NCI-H2196 treated with DMSO at 0.1 percent for 48 hours (cell line): ENCODE data around the gene TBC1D19.
"Not testable (repeated sequence)": the region's sequence is repeated elsewhere in the genome, so short reads cannot be mapped to it uniquely, and the experiment has no call there.

Source experiments
- DNase-seq: peaks from one replicate; lab custom pipeline; 2025; ENCODE audit not compliant: unreplicated experiment; lab: John Stamatoyannopoulos, UW

TBC1D19 gene, protein sequence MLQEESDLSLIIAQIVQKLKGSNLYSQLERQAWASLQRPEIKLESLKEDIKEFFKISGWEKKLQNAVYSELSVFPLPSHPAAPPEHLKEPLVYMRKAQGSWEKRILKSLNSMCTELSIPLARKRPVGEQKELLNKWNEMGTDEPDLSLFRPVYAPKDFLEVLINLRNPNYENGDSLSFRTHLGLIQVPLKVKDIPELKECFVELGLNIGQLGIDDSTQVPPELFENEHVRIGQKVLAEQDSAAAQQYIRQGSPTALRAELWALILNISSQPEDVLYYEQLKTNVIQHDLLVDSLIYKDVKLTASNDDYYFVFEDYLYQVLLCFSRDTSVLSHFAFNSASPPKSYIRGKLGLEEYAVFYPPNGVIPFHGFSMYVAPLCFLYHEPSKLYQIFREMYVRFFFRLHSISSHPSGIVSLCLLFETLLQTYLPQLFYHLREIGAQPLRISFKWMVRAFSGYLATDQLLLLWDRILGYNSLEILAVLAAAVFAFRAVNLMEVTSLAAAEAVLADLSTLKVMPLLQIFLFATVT

DNA sequence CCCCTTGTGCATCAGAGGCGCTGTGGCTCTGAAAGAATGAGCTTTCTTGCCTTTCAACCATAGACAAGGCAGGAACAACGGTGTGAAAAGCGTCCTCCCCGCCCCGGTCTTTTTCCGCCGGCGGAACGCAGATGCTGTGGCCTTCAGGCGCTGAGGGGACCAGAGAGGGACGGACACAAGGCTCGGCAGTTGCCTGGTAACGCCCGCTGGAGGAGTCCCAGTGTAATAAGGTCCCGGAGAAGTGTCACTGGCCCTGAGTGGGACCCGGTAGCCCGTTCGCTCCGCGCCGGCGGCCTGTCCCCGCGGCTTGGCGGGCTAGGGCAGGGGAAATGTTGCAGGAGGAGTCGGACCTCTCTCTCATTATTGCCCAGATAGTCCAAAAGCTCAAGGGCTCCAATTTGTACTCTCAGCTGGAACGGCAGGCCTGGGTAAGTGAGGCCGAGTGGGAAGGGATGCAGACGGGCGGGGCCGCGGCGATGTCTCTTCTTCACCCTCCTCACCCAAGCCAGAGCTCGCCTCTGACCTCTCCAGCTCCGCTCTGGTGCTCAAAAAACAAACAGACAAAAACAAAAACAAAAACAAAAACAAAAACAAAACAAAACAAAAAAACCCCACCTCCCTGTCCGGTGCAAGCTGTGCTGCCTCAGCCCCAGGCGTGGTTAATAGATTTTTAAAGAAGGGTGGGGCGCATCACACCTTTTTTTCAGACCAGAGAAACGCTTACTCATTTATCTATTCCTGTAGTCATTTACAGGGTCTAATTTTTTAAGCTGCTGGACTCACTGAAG, at the start of gene TBC1D19:
Gene TBC1D19 (plus strand): TSS at position 220 of the 788 bp plus-strand sequence. CDS start 110 bp downstream, at position 330.
- peak; percentile 74 for DNase-seq

DNA sequence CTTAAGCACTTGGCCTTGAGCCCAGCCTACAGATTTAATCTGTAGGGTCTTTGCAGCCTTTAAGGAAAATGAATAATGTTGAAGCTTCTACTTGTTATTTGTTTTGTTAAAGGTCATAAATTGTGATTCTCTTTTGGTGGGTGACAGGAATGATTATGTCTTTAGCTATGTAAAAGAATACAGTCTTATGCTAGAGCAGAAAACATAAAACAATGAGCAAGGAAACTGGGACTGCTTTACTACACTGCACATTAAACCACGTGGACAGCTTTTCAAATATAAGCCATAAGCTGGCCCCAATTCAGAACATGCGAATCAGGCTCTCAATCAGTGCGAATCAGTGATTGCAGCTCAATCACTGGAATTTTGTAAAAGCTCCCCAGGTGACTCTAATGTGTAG, 40.9 kb upstream of the TBC1D19 start:
- DNase-seq = no peak

DNA sequence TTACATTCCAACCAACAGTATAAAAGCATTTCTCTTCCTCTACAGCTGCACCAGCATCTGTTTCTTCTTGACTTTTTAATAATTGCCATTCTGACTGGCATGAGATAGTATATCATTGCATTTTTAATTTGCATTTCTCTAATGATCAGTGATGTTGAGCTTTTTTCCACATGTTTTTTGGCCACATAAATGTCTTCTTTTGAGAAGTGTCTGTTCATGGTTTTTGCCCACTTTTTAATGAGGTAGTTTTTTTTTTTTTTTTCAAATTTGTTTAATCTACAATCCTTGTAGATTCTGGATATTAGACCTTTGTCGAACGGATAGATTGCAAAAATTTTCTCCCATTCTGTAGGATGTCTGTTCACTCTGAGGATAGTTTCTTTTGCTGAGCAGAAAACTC, 39.5 kb upstream of the TBC1D19 start:
- no peak for DNase-seq

DNA sequence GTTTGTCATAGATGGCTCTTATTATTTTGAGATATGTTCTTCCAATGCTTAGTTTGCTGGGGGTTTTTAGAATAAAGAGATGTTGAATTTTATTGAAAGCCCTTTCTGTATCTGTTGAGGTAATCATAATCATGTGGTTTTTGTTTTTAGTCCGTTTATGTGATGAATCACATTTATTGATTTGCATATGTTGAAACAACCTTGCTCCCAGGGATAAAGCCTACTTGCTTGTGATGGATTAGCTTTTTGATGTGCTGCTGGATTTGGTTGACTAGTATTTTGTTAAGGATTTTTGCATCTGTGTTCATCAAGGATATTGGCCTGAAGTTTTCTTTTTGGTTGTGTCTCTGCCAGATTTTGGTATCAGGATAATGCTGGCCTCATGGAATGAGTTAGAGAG, 35.5 kb upstream of the TBC1D19 start:
- DNase-seq = not testable (repeated sequence)

DNA sequence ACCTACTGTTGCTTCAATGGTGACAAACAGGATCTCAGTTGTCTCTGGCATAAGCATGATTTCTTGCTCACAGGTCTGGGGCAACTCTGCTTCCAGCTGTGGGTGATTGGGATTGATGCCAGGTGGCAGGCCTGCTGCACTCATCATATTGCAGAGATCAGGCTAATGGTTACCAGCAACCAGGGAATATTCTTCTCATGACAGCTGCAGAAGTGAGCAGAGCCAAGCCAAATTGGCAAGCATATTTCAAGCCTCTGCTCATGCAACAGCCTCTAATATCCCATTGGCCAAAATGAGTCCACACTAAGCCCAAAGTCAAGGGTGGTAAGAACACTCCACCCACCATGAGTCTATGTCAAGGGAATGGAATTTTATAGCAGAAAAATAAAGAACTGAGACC, 26.7 kb upstream of the TBC1D19 start:
- peak; percentile 30 for DNase-seq

DNA sequence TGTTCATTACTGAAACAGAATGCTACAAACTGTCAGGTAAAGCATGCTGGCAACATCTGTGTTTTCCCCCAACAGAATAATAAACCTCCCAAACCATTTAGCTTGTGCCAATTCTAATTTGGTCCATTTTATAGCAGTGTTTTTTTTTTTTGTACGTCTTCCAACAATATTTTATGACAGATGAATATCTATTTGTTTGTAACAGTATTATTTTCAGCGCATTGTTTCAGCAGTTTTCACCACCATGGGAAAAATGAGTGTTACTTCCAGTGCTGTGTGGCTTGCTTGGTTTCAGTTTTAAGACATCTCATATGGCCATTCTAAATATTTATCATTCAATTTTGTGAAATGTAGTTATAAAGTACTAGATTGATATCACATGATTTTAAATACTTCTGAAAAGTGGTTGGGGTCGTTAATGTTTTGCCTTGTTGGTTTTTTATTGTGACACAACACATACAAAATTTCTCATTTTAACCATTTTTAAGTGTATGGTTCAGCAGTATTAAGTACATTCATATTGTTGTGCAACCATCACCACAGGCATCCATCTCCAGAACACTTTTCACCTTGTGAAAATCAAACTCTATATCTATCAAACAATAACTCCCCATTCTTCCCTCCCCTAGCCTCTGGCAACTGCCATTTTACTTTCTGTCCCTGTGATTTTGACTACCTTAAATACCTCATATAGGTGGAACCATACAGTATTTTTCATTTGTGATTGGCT, 25.6 kb upstream of the TBC1D19 start:
- no peak for DNase-seq

DNA sequence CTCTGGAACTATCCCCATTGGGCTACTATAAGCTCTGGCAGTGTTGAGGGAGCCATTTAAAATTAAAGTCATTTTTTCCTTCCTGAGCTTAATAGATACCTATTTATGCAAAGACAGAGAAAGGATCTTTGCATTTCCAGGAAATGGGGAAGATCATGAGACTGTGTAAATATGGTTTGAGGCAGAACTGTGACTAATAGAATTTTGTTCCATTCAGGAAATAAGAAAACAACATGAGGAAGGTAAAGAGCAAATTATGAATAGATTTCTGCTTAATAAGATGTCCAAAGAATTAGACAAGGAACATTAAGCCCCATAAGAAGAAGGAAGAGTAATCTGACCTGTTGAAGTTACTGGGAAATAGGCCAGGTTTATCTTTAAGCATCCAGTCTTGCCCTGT, 17.8 kb upstream of the TBC1D19 start:
- DNase-seq = no peak

DNA sequence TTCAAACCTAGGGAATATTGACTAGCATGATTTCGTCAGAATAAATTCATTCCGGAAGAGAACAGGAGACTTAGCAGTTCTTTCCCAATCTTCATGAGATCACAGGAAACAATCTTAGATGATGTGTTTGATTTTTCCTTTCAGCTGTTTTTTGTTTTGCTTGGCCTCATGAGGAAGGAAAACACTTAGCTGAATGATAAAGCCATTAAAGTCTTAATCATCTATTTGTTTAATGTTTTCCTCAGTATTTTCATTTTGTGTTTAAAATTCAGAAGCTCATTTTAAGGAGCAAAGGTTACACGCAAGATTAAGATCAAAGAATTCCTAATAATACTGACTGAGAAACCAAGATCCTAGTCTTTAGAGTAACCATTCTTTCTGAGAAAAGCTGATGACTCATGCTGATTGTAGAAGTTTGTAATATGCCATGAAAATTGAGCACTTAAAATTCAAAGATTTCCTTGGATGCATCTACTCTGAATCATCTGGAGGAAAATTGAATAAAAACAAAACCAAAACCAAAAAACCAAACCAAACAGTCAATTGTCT, 15.4 kb upstream of the TBC1D19 start:
- no peak for DNase-seq

DNA sequence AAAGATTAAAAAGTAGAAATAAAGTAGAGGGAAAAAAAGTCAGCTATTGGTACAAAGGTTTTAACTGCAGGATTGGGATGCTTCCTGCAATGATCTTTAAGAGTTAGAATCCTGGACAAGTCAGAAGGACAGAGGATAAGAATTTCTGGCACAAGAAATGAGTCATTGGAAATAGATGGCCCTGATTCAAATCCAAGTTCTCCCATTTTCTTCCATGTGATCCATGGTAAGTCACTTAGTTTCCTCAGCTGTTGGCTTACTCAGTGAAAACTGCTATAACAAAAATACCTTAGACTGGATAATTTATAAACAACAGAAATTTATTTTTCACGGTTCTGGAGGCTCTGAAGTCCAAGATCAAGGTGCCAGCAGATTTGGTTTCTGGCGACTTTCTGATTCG, 13.3 kb upstream of the TBC1D19 start:
- no peak for DNase-seq

DNA sequence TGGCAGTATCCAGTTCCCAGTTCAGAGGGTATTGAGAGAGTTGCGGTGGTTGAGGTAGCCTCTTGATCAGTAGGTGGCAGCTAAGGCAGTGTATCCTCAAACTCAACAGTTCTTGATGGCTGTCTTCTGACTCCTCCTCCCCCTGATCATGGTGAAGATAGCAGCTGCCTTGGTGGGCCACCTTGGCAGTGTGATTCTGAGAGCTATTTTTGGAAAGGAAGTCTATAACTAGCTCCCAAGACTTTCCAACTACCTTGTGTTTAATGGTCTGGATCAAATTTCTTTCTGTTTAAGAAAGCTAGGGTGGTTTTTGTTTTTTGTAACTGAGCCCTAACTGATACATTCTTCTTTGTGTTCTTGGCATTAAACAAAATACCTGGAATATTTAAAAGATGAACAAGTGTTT, 10.5 kb upstream of the TBC1D19 start:
- no peak for DNase-seq

DNA sequence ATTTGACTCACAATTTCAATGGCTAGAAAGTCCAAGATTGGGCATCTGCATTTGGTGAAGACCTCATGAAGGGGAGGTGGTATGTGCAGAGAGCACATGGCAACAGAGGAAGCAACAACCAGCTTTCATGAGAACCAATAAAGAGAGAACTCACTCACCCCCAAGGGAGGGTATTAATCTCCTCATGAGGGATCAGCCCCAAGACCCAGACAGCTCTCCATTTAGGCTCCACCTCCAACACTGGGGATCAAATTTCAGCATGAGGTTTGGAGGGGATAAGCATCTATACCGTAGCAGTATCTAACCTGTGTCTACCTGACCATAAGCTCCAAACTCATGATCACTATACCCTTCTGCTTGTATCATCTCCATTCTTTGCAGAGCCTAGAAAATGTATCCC, 9.3 kb upstream of the TBC1D19 start:
- no peak for DNase-seq

DNA sequence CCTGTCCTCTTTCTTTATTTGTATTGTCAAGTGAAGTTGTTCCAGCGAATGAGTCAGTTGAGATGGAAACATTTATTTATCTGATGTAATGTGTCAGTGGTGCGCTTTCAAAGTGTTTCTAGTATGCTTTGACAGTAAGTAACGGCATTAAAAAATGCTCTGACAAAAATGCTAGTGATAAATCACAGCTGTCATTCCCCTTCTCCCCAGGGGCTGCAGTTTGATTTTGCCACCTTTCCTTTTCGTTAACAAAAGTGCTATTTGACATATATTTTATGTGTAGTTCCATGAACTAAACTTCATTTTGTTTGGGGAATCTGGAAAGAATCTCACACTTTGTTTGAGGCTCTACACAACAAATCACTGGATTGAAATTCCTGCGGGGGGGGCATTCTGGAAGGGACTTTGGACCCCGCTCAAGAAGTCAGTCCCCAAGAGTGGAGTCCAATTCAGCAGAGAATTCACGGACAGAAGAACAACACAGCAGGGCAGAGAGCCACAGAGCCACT, 7.6 kb upstream of the TBC1D19 start:
- no peak for DNase-seq

DNA sequence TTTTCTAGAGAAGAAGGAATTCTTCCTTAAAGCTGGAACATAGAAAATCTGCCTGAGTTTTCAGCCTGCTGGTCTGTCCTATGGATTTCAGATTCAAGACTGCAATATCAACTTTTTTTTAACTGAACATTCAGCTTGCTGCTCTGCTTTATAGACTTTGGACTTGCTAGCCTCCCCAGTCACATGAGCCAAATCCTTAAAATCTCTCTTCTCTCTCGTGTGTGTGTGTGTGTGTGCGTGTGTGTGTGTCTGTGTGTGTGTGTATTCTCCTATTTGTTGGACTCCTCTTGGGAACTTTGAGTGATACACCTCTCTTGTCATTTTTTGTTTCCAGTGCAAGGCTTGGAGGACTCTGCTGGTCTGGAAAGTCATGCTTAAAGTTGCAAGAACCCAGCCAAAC, 6.8 kb upstream of the TBC1D19 start:
- no peak for DNase-seq

DNA sequence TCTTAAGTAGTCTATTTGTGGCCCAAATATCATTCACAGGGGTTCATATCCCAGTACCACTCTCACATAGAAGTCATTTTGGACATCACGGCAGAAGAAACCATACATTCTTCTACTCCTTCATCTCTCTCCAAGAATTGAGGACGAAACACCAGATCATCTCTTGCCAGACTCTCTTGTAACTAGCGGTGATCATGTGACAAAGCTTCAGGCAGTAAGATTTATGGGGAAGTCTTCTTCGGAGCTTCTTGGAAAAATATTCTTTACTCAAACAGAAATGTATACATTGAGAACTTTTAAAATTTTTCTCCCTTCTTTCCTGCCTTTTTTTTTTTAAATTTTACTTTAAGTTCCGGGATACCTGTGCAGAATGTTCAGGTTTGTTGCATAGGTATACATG, 4.7 kb upstream of the TBC1D19 start:
- DNase-seq = no peak

DNA sequence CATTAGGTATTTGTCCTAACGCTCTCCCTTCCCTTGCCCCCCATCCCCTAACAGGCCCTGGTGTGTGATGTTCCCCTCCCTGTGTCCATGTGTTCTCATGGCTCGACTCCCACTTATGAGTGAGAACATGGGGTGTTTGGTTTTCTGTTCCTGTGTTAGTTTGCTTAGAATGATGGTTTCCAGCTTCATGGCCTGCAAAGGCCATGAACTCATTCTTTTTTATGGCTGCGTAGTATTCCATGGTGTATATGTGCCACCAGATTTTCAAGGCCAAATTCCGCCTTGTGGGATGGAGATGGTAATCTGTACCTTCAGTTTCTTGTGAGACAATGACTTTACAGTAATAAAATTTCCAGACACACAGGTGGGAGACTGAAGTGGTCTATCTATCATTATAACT, 2.5 kb upstream of the TBC1D19 start:
- not testable (repeated sequence) for DNase-seq

DNA sequence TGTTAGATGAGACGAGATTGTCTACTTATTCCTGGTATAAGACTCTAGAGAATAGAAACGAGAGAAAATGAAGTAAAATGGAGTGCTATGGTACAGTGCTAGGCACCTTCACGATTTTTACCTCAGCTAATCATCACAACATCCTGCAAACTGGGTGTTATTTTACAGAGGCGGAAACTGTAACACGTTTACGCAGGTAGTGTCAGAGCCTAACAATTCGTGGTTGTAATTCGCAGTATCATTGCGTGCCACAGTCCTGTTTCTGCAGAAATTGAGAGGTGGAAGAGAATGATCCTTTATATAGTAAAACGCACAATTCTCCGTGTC, 383 bp upstream of the TBC1D19 start:
- DNase-seq = peak; percentile 57

DNA sequence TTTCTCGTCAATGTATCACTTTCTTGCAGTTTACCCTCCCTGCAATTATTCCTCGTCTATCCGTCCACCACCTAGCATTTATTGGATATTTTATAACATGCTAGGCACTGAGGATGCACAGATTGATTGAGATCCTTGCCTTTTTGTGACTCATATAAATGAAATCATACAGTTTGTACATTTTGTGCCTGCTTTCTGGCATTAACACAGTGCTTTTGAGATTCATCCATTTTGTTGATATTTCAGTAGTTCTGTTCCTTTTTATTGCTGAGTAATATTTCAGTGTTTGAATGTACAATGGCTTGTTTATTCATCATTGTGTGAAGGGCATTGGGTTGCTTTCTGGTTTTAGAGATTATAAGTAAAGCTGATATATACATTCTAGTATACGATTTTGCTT, 841 bp downstream of the TBC1D19 start:
- DNase-seq = no peak

DNA sequence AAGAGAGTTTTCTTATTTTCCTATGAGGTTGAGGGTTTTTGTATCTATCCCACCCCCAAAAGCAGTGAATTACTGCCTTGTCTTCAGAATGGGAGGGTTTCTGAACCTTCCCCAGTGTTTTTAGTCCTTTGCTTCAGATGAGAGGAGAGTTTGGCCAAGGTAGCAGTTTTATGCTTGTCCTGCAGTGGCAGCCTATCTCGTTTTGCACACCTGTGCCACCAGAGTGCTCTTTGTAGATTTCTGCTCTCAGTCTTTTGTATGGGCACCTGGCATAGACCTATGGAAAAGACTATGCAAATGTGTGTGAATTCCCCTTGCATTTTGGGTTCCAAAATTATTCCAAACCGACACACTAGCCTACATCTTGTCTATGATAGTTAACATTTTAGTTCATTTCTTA, 5.8 kb downstream of the TBC1D19 start:
- no peak for DNase-seq

DNA sequence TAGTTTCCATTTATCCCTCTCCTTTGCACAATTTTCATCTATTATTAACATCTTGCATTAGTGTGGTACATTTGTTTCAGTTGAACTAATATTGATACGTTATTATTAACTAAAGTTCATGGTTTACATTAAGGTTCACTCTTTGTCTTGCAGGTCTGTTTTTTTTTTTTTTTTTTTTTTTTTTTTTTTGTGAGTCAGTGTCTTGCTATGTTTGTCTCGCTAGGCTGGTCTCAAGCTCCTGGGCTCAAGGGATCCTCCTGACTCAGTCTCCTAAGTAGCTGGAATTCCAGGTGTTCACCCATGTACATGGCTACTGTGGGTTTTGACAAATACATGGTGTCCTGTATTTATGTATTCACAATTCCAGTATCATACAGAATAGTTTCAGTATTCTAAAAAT, 6.8 kb downstream of the TBC1D19 start:
- DNase-seq = no peak

DNA sequence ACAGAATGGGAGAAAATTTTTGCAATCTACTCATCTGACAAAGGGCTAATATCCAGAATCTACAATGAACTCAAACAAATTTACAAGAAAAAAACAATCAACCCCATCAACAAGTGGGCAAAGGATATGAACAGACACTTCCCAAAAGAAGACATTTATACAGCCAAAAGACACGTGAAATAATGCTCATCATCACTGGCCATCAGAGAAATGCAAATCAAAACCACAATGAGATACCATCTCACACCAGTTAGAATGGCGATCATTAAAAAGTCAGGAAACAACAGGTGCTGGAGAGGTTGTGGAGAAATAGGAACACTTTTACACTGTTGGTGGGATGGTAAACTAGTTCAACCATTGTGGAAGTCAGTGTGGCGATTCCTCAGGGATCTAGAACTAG, 9.7 kb downstream of the TBC1D19 start:
- not testable (repeated sequence) for DNase-seq

DNA sequence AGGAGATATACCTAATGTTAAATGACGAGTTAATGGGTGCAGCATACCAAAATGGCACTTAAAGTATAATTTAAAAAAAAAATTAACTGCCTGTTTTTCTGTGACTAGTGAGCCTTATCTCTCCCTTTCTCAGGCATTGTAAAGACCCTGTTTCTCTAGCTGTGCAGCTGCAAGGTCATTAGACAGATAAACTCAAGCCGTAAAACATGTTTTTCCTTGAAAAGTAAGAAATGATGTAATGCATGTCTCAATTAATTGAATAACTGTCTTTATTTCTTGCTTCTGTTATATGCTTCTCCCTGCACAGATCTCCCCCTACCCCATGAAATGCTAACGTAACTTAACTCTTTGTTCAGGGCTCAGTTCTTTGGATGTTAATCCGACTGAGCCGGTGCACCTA, 10.5 kb downstream of the TBC1D19 start:
- no peak for DNase-seq
